GM18868 (cell line): ENCODE results near the gene LHX4.
"Not testable (repeated sequence)": the region's sequence is repeated elsewhere in the genome, so short reads cannot be mapped to it uniquely, and the experiment has no call there.

Source experiments
- ATAC-seq: cut with Tn5 transposase; IDR thresholded peaks from one replicate; pipeline ENCODE4 v1.9.1; 2021; ENCODE audit warnings: mild to moderate bottlenecking, moderate library complexity; ENCODE audit not compliant: unreplicated experiment

Gene LHX4

GRCh38 chr1:180196436-180197003 is 33.5 kb upstream of the LHX4 start:
- no peak for ATAC-seq

GRCh38 chr1:180197231-180197630 is 32.8 kb upstream of the LHX4 start:
- no peak for ATAC-seq

- ATAC-seq: no peak
These were observed 31.9 kb upstream of the LHX4 start for GRCh38 chr1:180198196-180198595.

- ATAC-seq: no peak
These were observed 31.5 kb upstream of the LHX4 start for GRCh38 chr1:180198611-180199010.

GRCh38 chr1:180199018-180199417 is 31.0 kb upstream of the LHX4 start:
- no peak for ATAC-seq

- no peak for ATAC-seq
These were observed 28.4 kb upstream of the LHX4 start for GRCh38 chr1:180201451-180202200.

GRCh38 chr1:180202588-180202987 is 27.5 kb upstream of the LHX4 start:
- ATAC-seq: not testable (repeated sequence)

GRCh38 chr1:180204231-180204630 is 25.8 kb upstream of the LHX4 start:
- ATAC-seq: no peak

GRCh38 chr1:180206581-180206980 is 23.5 kb upstream of the LHX4 start:
- ATAC-seq: no peak

GRCh38 chr1:180208264-180208663 is 21.8 kb upstream of the LHX4 start:
- no peak for ATAC-seq

GRCh38 chr1:180210008-180210620 is 19.9 kb upstream of the LHX4 start:
- ATAC-seq: no peak

- no peak for ATAC-seq
These were observed 18.8 kb upstream of the LHX4 start for GRCh38 chr1:180211156-180211859.

- ATAC-seq: no peak
These were observed 18.2 kb upstream of the LHX4 start for GRCh38 chr1:180211860-180212229.

- ATAC-seq: no peak
These were observed 16.5 kb upstream of the LHX4 start for GRCh38 chr1:180213401-180214170.

GRCh38 chr1:180215856-180216625 is 14.0 kb upstream of the LHX4 start:
- no peak for ATAC-seq

- no peak for ATAC-seq
These were observed 13.1 kb upstream of the LHX4 start for GRCh38 chr1:180217006-180217405.

- no peak for ATAC-seq
These were observed 11.0 kb upstream of the LHX4 start for GRCh38 chr1:180218806-180219765.

- ATAC-seq: no peak
These were observed 10.3 kb upstream of the LHX4 start for GRCh38 chr1:180219776-180220175.

GRCh38 chr1:180221462-180221861 is 8.6 kb upstream of the LHX4 start:
- ATAC-seq: no peak
